Myocyte (in vitro differentiated cells): ENCODE results near the gene POMT1. TPM values are rescaled to one million over a fixed set of nuclear protein-coding genes. Genes with fewer than 3 reads are reported as not detected.

ENCODE experiments used
- DNase-seq: peaks from one replicate; pipeline ENCODE4 v3.0.0-alpha.2; 2012; ENCODE audit warnings: low read depth
- total RNA-seq: library from RNA; depleted of rRNA; stranded (reverse); fragments of >200 nt; gene quantifications from 2 replicates; pipeline ENCODE4 v1.2.3, GENCODE V29; 2014

POMT1 gene
- total RNA-seq, 1 donor from 2014 or later = 39.0 TPM

DNA sequence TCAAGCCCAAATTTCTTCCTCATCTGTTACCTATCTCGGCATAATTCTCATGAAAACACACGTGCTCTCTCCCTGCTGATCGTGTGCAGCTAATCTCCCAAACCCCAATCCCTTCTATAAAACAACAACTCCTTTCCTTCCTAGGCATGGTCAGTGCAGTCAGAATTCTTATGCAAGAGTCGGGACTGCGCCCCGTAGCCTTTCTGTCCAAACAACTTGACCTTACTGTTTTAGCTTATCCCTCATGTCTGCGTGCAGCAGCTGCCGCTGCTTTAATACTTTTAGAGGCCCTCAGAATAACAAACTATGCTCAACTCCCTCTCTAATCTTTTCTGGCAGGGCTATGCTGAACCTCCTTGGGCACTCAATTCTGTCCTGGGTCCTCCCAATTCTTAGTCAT is 47.7 kb downstream of the POMT1 start:
- DNase-seq = peak; percentile 48

DNA sequence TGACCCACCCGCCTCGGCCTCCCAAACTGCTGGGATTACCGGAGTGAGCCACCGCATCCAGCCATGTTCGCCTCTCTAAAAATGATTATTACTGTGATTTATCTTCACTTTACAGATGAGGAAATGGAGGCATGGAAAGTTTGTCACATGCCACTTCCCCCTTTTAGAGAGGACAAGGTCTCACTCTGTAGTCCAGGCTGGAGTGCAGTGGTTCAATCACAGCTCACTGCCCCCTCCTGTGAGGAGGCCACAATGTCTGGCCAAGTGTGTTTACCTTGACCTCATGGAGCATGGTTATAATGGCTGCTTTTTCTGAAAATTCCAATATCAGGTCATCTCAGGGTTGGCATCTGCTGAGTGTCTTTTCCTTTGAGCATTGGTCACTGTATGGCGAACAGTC is 49.3 kb downstream of the POMT1 start:
- no peak for DNase-seq

DNA sequence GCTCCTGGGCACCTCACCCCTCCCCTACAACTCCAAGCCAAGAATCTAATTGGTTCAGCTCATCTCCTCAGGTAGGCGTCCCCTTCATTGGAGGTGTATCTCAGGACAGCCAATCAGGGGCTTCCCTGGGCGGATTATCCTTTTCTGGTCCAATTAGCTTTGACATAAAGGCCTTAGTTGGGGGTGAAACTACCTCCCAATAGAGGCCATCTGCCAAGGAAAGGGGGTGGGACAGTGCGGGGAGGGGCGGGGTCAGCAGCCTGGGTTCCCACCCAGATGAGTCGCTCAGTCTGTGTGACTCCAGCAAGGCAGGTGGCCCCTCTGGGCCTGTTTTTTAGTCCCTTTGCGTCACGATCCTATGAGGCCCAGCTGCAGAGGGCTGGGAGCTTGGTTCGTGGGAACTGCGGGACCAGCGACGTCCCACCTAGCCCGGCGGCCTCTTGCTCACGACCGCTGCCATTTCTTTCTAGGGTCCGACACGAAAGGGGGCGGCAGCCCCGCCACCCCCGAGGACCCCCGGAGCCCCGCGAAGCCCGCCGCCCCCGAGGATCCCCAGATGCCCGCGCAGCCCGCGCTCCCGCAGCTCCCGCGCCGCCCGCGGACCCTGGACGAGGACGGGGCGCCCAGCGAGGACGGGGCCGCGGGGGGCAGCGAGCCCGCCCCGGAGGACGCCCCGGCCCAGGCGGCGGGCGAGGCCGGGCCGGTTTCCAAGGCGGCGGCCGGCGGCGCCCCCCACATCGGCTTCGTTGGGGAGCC is 51.5 kb downstream of the POMT1 start:
- no peak for DNase-seq

DNA sequence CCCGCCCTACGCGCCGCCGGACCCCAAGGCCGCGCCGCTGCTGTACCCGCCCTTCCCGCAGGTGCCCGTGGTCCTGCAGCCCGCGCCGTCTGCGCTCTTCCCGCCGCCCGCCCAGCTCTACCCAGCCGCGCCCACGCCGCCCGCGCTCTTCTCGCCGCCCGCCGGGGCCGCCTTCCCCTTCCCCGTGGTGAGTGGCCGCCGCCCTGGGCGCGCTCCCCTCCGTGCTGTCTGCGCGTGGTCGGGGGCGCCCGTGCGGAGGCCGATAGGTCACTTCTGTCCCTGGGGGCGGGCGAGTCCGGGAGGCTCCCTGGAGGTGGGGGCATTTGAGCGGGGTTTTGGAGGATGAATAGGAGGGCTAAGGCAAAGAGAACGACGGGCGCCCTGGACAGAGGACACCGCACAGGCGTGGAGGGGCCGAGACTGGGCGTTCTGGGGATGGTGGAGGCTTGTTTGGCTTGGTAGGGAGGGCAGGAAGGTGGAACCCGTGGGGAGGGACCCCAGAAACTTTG is 52.2 kb downstream of the POMT1 start:
- DNase-seq = no peak

DNA sequence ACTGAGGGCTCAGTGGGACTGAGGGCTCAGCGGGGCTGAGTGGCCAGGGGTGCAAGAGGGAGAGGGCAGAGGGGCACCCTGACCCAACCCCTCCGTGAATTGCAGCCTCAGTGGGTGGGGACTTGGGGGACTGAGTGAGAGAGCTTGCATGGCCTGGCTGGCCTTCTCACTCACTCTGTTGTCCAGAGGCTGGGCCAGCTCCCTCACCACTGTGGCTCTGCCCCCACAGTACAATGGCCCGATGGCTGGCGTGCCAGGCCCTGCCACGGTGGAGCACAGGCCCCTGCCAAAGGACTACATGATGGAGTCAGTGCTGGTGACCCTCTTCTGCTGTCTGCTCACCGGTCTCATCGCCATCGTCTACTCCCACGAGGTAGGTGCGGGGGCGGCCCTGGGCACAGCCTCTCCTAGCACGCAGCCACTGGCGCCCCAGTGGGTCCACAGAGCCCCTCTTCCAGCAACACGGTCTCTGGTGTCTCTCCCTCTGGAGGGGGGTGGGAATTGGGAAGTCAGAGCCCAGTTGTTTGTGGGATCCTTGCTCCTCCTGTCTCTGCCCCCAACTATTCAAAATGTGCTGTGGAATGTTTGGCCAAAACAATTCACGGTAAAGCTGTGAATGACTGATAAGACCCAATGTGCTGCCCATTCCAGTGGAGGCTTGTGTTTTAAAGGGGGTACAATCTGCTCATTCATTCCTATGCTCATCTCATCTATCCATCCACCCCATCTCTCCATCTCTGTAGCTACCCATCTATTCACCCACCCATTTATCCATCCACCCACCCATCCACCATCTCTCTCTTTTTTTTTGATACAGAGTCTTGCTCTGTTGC is 53.3 kb downstream of the POMT1 start:
- no peak for DNase-seq

DNA sequence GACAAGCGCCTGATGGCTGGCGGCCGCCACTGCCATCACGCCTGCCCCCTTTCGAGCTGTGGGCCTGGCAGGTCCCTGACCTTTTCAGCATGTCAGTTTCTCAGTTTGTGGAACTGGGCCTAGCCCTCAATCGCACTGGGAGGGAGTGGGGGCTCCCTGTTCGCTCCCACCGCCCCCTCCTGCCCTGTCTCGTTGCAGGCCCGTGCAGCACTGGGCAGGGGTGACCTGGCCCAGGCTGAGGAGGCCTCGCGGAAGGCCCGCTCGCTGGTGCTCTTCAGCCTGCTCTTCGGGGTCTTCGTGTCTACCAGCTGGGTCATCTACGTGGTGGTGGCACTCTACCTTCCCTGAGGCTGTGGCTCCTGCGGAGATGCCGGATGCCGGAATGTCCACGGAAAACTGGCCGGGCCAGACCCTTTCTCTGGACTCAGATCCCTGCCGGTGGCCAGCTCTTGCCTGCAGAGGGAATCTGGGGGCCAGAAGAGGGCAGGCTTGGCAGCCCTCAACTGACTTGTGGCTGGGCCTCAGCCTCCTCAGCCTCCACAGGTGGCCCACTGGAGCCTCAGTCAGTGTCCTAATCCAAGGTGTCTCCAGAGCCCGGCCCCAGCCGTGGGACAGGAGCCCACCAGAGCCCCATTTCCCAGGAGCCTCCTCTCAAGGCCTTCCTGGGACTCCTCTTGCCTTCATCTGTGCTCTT is 55.3 kb downstream of the POMT1 start:
- DNase-seq = no peak

DNA sequence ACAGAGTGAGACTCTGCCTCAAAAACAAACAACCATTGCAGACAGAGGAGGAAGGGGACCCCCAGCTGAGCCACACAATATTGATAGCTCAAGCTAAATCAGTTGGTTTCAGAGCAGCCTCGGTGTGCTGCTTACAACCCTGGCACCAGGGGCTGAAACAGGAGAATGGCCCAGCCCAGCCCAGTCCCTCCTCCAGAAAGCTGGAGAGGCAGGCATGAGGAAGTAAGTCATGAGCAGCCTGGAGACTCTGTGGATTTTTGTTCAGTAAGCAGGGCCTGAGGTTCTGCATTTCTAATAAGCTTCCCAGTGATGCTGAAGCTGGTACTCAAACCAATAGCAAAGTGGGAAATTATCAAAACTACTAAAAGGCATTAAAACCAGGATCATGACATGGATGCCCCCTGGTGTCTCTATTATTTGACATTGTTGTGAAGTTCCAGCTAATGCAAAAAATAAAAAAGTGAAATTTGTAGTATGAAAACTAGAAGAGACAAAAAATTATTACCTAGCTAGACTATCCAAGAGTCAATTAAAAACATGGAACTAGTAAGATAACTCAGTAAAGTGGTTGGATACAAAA is 56.8 kb downstream of the POMT1 start:
- DNase-seq = no peak

DNA sequence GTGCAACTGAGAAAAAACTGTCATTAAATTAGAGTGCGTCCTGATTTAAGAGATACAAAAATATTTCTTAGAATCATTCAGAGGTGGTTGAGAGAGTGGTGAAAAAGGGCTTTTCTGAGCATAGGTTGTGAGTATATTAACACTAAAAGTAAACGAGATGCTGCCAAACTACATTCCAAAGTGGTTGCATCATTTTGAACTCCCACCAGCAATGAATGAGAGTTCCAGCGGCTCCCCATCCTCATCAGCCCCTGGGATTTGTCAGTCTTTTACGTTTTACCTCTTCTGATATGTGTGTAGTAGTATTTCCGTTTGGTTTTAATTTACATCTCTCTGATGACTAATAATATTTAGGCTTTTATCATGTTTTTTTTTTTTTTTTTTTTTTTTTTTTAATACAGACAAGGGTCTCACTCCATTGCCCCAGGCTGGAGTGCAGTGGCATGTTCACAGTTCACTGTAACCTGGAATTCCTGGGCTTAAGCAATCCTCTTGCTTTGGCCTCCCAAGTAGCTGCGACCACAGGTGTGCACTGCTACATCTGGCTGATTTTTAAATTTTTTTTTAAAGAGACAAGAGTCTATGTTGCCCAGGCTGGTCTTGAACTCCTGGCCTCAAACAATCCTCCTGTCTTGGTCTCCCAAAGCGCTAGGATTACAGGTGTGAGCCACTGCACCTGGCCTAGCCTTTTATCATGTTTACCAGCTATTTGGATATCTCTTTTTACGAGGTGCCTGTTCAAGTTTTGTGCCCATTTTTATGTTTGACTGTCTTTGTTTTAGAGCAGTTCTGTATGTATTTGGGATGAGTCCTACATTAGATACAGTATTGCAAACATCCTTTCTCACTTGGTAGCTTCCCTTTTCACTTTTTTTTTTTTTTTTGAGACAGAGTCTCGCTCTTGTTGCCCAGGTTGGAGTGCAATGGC is 59.6 kb downstream of the POMT1 start:
- DNase-seq = no peak

DNA sequence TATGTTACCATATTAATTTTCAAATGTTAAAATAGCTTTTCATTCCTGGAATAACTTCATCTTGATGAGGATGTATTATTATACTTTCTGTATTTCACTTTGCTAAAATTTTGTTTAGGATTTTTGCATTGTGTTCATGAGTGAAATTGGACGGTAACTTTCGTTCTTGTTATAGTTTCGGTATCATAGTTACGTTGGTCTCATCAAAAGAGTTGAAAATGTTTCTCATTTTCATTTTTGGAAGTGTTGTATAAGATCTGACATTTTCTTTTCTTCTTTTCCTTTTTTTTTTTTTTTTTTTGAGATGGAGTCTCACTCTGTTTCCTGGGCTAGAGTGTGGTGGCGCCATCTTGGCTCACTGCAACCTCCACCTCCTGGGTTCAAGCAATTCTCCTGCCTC is 62.7 kb downstream of the POMT1 start:
- DNase-seq = no peak

DNA sequence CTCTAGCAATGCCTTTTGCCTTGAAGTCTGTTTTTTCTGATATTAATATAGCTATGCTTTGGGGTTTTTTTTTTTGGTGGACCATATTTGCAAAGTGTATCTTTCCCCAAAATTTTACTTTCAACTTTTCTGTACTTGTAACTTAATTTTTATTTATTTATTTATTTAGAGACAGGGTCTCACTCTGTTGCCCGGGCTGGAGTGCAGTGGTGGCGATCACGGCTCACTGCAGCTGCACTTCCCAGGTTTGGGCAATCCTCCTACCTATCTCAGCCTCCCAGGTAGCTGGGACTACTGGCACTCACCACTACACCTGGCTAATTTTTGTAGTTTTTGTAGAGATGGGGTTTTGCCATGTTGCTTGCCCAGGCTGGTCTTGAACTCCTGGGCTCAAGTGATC is 63.4 kb downstream of the POMT1 start:
- no peak for DNase-seq

DNA sequence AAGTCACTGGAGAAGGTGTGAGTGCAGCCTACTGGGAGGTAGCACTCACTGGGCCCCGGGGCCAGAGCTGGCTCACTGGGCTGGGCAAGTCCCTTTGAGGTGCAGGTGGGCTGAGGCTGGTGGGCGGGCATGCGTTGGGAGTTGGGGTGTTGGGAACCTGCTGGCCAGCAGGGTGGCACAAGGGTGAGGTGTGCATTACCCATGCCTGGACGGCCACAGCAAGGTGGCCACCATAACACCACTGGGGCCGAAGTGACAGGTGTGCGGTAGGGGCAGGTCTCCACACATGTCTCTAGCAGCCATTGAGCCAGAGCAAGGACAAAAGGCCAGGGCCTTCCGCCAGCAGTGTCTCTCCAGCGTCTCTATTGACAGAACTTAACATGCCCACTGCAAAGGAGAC is 65.2 kb downstream of the POMT1 start:
- no peak for DNase-seq

Other genes starting within 250 kb of the POMT1 start
- gene FAM78A, start 226.4 kb upstream of the POMT1 start, total RNA-seq = 6.1 and 7.0 TPM in 2 replicates
- gene PLPP7, start 213.2 kb upstream of the POMT1 start, total RNA-seq = 63.5 and 92.3 TPM in 2 replicates
- gene PRRC2B, start 108.8 kb upstream of the POMT1 start, total RNA-seq = 83.5 and 84.8 TPM in 2 replicates
- 25.9 and 26.5 TPM in 2 replicates for gene UCK1, start 28.3 kb downstream of the POMT1 start, total RNA-seq
- not detected in 2 replicates for gene PRRT1B, start 42.6 kb downstream of the POMT1 start, total RNA-seq
- gene RAPGEF1, start 237.2 kb downstream of the POMT1 start, total RNA-seq = 274 and 290 TPM in 2 replicates